Medulla oblongata (tissue), 1 donor: ENCODE data around the gene CFAP90.

Experiments used
- DNase-seq: peaks from one replicate; pipeline ENCODE4 v3.0.0-alpha.2; 2015; ENCODE audit errors: extremely low spot score

The CFAP90 gene

DNA sequence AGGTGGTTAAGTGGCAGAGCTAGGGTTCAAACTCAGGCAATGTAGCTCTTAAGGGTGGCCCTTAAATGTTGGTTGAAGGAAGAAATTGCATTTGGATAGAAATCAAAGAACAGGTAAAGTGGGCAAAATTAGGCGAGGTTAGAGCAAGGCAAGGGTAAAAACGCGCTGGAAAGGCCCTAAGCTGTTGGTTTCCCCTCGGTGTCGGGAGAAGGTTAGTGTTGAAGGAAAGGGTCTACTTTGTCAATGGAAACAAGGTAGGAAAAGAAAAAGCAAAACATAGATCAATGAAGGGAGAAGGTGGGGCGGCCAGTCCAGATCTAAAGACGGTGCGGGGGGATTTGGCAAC, 17.5 kb upstream of the CFAP90 start:
- DNase-seq, result no peak

DNA sequence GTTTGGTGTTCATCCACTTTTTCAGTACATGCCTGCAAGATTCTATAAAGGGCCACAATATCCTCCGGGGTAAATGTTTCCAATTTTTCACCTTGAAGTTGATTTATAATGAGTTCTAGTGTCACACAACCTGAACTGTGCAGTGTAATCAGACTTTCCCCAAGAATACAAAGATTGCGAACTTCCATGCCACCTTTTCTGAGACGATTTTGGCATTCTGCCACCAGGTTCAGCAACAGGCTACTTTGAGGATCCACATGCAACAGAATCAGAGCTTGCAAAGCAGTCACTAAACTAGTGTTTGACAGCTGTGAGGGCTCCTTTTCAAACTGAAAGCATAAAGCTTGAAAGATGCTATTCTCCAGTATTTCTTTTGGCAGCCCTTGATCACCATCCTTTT, 16.3 kb upstream of the CFAP90 start:
- no peak for DNase-seq

DNA sequence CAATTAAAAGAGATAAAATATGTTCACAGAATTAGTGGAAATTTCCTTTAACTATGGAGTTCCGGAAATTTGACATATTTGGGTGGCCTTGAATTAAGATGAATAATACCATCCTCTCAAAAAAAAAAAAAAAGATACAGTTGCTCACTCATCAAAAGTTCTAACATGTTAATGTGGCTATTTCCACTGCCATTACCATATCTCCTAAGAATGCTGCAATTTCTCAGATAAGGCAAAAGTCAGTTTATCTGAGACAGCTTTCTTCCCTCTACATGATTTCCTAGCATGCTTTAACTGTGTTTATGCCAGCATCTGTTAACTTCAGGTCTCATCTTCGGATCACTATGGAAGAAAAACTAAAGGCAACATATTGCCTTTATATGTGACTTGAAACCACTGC, 15.3 kb upstream of the CFAP90 start:
- no peak for DNase-seq

DNA sequence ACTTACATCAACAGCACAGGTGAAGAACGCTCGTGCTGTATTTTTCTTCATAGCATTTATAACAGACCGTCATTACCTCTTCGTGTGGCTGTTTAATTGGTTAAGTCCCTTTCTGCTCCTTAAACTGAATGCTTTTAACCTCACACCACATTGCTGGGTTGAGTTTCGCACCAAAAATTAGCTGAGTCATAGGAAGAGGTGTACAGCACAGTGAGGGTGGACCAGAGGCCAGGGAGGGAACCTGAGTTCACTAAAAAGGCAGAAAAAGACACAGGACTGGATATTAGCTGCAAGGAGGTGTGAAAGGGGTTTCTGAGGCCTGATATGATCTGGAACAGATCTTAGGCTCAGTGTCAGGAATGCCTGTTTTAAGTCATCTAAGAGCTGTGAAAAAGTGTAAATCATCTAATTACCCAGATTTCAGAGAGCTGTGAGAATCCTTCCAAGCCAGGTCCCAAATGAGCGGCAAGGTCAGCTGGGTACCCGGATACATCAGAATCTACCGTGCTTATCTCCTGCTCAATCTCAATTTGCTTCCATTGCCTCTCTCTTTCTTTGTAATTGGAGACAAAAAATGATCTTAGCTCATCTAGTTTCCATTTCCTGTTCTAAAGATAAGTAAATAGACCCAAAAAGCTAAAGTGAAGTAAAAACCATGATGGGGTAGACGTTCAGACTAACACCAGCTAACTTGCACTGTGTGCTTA, 7.1 kb upstream of the CFAP90 start:
- no peak for DNase-seq

DNA sequence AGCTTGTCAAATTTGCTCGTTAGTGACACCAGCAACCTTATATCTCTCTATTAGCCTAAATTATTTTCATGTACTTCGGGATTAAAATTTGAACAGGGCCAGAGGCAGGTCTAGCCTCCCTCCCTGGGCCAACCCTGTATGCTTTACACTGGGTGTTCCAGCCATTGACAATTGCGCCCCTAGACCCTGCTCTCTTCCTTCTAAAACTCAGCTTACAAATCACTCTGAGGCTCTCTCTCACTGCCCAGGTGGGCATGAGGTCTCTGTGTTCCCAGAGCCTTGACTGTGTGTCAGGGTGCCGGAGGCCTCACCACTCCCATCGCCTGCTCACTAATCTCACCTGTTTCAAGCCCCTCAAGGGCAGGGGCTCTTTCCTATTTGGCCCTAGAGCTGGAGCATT, 6.4 kb upstream of the CFAP90 start:
- DNase-seq, result no peak

DNA sequence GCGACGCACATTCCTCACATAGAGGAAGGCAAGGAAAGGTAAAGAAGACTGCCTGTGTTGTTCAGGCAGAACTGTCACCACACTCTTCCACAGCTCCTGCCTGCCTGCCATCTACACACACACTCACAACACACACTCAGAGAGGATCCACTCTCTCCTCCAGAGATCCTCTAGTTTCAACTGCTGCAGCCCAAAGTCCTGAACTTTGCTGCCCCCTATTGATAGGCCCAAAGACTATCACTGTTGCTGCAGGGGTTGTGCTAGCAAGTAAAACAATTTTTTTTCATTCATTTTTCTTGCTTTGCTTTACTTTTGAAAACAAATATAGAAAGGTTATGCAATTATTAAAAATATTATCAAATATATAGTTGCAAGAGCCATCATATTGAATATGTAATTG, 5.9 kb upstream of the CFAP90 start:
- peak; percentile 73 for DNase-seq

DNA sequence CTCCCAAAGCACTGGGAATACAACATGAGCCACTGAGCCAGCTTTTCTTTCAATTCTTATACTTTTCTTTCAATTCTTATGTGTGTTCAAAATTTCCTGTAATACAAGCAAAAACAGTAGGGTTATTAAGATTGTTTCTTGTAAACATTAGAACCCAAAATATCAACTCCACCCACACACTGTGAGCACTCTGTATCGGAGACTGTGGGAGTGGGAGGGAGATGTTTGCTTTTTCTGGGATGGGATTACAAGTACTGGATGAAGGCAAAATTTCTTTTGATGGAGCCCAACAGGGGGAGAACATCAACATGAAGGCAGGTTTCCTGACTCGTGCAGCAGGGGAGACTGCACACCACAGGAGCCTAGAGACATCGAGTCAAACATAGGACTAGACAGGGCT, 4.7 kb upstream of the CFAP90 start:
- no peak for DNase-seq

DNA sequence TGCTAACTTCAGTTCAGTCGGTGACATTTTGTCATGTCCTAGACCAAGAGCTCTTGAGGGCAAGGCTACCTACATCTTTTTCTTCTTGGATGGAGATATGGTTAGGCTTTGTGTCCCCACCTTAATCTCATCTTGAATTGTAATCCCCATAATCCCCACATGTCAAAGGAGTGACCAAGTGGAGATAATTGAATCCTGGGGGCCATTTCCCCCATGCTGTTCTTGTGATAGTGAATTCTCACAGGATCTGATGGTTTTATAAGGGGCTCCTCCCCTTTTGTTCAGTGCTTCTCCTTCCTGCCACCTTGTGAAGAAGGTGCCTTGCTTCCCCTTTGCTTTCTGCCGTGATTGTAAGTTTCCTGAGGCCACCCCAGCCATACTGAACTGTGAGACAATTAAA, 2.1 kb upstream of the CFAP90 start:
- DNase-seq, result no peak

DNA sequence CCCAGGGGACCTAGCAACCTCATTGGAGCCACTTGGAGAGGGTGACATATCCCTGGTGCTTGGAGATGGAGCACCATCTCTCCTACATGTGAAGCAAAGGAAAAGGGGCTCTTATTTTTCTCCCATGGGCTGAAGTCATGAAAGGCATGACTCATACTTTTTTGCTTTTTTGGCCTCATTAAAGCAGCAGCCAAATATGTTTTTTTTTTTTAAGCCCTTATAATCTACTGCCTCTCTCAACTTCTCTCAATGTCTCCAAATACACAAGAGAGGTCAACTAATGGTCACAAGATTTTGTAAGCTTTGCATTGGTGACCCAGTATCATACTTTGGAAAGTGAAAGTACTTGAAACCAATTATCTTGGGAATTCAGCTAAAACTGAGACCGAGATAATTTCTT, 1.6 kb upstream of the CFAP90 start:
- no peak for DNase-seq

DNA sequence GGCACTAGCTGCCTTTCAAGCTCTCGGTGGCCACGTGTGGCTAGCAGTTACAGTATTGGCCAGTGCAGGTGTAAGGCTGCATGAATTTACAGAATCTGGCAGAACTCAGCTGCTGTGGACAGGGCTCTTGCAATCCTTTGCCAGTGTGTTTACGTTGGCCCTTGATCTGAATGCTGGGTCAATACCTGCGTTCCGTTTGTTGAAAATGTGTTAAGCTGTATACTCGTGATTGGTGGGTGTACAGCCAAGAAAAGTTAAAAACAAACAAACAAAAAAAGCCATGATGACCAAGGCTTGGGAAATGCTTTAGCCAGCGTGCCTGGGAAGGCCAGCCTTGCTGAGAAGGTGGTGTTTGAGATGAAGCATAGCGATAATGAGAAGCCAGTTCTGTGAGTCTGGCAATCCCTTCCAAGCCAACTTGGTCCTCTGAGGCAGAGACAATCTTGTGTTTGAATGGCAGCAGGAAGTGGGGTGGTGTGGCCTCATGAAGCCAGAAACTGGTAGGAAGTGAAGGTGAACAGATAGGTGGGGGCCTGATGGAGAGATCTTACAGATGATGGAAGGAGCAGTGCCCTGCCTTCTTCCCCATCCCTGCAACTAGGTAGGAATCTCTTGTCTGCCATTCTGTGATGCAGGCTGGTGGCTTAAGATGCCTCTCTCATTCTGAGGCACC, 820 bp upstream of the CFAP90 start:
- DNase-seq, result no peak

DNA sequence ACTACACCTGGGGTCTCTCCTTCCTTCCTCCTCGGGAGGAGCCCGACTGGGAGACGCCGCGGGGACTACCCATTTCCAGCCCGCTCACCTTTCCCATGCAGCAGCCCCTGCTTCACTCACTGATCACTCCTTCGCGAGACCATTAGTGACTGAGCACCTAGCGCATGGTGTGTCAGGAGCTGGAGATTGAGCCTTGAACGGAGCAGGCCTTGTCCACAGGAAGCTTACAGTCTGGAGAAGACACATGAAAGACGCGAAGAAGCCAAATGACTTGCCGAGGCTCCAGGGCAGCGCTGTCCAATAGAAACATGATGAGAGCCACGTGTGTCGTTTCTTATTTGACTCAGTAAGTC, 283 bp upstream of the CFAP90 start:
- DNase-seq, result no peak

DNA sequence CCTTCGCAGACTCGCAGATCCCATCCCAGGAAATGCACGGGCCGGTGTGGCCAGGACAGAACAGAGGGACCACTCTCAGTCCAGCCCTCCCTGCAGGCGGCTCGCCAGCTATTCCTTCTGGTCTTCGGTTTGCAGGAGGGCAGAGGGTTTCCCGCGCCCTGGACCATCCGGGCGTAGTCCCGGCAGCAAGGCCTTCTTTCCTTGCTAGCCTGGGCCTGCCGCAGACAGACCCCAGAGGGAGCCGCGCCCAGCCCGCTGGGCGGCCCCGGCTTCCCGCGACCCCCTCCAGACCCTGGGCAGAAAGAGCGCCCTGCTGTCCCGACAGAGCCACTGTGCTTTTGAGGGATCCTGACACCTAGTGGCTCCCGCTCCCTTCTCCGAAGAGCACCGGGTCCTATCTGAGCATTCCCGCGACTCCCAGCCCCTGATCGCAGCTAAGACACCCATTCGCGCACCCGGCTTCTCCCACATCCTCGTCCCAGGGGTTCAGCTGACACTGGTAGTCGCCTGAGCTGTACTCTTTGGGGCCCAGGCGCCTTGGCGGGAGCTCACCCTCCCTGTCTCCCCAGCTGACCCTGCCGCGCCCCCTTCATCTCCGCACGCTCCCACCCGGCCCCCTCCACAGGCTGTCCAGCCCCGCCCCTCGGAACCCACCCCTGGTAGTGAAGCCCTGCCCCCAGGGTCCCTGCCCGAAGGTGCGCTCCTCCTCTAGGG, 1.1 kb downstream of the CFAP90 start:
- peak; percentile 32 for DNase-seq

DNA sequence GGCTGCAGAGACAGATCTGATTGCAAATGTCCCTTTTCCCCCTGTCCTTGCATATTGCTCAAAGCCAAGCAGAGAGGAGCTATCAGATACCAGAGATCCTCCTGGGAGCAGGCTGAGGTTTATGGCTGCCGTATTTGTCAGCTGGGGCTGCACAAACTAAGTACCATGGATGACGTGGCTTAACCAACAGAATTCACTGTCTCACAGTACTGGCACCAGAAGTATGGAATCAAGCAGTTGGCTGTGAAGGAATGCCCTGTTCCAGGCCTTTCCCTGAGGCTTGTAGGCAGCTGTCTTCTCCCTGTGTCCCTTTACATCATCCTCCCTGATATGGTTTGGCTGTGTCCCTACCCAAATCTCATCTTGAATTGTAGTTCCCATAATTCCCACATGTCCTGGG, 2.6 kb downstream of the CFAP90 start:
- DNase-seq, result no peak

DNA sequence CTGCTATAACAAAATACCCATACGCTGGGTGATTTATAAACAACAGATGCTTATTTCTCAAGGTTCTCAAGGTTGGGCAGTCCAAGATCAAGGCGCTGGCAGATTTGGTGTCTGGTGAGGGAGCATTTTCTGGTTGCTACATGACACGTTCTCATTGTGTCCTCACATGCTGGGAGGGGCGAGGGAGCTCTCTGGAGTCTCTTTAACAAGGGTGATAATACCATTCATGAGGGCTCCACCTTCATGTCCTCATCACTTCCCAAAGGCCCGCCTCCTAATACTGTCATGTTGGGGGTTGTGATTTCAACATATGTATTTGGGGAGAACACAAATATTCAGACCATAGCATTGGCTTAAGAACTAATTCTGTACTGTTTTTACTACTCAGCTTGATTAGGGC, 4.6 kb downstream of the CFAP90 start:
- no peak for DNase-seq

DNA sequence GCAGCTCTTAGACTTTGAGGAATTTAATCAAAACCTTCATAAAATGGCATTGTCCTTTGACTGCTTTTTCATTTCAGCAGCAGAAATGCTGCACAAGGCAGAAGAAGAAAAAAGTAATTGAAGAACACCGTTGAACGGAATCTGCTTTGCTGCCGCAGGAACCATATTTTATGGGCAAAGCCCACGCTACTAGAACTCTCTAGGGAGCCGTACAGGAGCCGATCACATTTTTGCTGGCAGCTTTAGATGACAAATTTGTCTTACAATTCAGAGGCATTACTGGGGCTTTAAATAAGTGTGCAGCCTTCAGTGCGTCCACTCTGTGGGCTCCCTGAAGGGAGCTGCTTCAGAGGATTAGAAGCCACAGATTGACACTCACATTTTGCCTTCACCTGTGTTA, 5.4 kb downstream of the CFAP90 start:
- no peak for DNase-seq

DNA sequence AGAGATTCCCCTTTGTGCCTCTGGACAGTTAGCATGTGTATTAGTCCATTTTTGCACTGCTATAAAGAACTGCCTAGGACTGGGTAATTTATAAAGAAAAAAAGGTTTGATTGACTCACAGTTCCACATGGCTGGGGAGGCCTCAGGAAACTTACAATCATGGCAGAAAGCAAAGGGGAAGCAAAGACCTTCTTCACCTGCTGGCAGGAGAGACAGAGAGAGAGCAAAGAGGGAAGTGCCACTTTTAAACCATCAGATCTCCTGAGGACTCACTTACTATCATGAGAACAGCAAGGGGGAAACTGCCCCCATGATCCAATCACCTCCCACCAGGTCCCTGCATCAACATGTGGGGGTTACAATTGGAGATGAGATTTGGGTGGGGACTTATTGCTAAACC, 6.0 kb downstream of the CFAP90 start:
- no peak for DNase-seq

DNA sequence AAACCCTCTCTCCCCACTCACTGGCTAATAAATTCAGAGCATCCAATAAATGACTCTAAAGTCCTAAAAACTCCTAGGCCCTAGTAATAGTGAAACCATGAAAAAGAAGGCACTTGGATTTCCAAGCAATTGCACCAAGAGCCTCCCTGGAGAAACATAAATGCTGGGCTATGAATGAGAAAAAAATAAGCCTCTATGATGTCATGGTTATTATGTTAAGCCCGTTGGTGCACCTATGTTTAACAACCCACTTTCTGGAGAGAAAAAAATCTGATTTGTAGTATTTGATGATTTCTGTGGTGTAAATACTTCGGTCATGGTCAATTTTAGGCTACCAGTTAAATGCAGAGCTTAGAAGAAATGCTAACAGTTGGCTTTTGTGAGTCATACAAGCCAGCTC, 8.4 kb downstream of the CFAP90 start:
- DNase-seq, result no peak

DNA sequence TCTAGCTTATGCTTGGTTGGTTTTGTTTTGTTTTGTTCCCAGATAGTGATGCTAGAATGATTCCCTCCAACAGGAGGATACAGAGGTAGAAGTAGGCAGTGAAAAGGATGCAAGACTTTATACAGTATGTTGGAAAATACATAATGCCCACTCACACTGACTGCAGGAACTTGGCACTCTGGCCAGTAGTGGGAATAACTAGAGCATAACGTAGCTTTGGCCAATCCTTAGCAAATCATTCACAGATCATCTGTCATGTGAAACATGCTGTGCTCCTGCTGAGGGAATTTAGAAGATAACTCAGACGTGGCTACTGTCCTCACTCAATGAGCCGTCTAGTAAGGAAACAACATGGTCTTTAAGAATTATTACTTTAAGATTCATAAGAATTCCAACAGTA, 13.5 kb downstream of the CFAP90 start:
- DNase-seq, result no peak

DNA sequence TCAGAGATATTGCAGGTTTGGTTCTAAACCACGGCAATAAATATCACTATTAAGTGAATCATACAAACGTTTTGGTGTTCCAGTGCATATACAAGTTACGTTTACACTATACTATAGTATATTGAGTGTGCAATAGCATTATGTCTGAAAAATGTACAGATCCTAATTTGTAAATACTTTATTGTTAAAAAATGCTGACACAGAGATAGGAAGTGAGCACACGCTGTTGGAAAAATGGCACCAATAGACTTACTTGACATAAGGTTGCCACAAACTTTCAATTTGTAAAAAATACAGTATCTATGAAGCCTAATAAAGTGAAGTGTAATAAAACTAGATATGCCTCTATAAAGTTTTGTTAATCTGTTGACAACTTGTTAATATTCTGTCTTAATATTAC, 16.0 kb downstream of the CFAP90 start:
- no peak for DNase-seq

DNA sequence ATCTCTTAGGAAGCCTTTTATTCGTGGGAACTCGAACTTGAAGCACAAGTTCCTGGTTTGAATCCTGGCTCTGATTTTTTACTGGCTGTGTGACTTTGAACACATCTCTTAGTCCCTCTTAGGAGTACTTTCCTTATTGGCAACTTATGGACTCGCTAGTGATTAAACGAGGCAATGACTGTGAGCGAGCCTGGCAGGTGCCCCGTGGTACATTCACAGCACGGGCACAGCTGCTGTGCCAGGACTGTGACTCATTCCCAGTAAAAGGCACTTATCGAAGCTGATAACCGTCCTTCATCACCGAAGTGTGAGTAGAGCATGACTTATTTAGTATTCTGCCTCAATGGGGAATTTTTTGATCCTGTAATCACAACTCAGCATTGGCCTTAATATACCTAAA, 22.7 kb downstream of the CFAP90 start:
- DNase-seq, result no peak

DNA sequence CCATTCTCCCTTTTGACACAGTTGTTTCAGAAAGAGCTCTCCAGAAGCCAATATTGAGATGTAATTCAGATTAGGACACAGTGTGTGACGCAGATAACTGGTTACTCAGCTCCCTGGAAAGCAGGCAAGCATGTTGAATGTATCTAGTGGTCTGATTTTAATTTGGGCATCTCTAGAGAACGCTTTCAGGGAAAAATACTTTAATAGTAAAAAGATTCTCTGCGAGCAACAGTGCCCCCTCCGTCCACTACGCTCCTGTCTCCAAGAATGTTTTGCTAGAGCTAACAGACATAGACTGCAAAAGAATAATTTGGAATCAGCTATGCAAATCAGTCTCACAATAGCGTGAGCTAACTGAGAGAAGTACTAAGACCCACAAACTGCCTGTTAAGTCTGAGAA, 23.3 kb downstream of the CFAP90 start:
- DNase-seq, result no peak

DNA sequence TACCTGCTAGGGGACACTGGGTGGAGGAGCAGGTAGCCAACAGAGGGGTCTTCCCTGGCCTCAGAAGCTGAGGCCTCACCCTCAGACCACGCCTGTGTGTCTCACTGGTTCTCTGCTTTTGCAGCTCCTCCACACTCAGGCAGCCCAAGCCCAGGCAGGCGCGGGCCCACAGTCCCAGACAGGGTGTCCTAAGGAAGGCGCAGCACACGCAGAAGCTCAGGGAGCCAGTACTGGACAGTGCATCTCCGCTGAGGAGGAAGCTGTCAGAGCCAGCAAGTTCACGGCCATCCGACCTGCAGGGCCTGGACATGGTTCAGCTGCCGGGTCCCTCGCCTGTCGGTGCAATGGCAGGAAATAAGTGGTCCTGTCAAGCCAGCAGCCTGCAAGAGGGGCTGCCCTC, 25.3 kb downstream of the CFAP90 start:
- DNase-seq, result no peak

DNA sequence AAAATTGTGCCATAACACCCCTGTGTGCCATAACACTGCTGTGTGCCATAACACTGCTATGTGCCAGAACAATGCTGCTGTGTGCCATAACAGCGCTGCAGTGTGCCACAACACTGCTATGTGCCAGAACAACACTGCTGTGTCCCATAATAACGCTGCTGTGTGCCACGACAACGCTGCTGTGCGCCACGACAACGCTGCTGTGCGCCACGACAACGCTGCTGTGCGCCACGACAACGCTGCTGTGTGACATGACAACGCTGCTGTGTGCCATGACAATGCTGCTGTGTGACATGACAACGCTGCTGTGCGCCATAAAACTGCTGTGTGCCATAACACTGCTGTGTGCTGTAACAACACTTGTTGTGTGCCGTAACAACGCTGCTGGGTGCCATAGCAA, 25.9 kb downstream of the CFAP90 start:
- DNase-seq, result no peak

DNA sequence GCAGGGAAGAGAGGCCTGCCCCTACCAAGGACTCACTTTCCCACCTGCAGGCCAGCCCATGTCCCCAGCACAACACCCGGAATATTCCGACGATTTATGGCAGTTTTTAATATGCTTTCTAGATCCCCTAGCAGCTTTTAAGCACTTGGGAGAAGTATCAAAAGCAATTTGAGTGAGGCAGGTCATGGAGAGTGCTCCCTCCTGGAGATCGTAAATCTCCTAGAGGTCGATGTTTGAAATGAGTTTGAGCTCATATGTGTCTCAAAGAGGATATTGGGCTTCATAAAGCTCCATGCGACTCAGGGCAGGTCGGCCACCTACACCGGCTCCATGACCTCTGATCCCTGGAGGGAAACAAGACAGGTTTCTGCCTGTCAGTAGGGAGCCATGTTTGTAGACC, 27.3 kb downstream of the CFAP90 start:
- no peak for DNase-seq
